ENCODE results near the gene PTHLH. TPM values are rescaled to one million over a fixed set of nuclear protein-coding genes. Genes with fewer than 3 reads are reported as not detected.

PTHLH gene
- total and polyA plus RNA-seq, 10 of the 15 experiments (the other 5 are each of a cell fraction or from before 2014, with no cell fraction given), result 0.08 to 0.12 TPM; not detected in 8

DNA sequence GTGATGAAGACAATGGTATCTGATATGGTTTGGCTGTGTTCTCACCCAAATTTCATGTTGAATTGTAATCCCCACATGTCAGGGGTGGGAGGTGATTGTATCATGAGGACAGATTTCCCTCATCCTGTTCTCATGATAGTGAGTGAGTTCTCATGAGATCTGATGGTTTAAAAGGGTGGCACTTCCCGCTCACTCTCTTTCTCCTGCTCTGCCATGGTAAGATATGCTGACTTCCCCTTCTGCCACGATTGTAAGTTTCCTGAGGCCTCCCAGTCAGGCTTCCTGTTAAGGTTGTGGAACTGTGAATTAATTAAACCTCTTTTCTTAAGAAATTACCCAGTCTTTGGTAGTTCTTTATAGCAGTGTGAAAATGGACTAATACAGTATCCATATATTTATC, 25.6 kb upstream of the PTHLH start:
- H3K79me2 ChIP-seq (ENCODE audit: control insufficient read depth, insufficient read depth, low read length), result no peaks in the 10 kb centered on the region
- 44% methylated on average over 2 of the region's 2 CpGs for WGBS (ENCODE audit: insufficient coverage, insufficient replicate concordance, low lambda C conversion rate, missing lambda C conversion rate)
- ATAC-seq, result no peak
- H3K36me3 ChIP-seq (ENCODE audit: control insufficient read depth in 2 of 2, insufficient read depth in 2 of 2, low read length in 1 of 2), result no peaks in the 10 kb centered on the region
- no peak overlapping the region for H3K4me3 ChIP-seq
- no peak for TF ChIP-seq FOS (IDR thresholded peaks at IDR 0.05; ENCODE audit: borderline replicate concordance, extremely low read depth, insufficient read length)
- TF ChIP-seq NFYA (IDR thresholded peaks at IDR 0.05; ENCODE audit: borderline replicate concordance, low read depth, low read length), result no peak
- TF ChIP-seq IKZF2 (IDR thresholded peaks at IDR 0.05), result no peak
- no peak for TF ChIP-seq TARDBP (IDR thresholded peaks at IDR 0.05; ENCODE audit: borderline replicate concordance)
- TF ChIP-seq, protein P1, sequence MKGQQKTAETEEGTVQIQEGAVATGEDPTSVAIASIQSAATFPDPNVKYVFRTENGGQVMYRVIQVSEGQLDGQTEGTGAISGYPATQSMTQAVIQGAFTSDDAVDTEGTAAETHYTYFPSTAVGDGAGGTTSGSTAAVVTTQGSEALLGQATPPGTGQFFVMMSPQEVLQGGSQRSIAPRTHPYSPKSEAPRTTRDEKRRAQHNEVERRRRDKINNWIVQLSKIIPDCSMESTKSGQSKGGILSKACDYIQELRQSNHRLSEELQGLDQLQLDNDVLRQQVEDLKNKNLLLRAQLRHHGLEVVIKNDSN (IDR thresholded peaks at IDR 0.05; ENCODE audit: borderline replicate concordance, extremely low read length, insufficient read depth, low read depth, low read length), result no peak
- TF ChIP-seq FOXM1 (IDR thresholded peaks at IDR 0.05; ENCODE audit: low read depth, low read length), result no peak
- TF ChIP-seq ZNF622 (IDR thresholded peaks at IDR 0.05), result no peak
- TF ChIP-seq MYC (IDR thresholded peaks at IDR 0.05; ENCODE audit: insufficient read depth, insufficient read length, insufficient replicate concordance, low read length, severe bottlenecking), result no peak
- TF ChIP-seq MEF2B (IDR thresholded peaks at IDR 0.05; ENCODE audit: partially characterized antibody, poor library complexity, severe bottlenecking), result no peak
- no peak for TF ChIP-seq BRCA1 (IDR thresholded peaks at IDR 0.05; ENCODE audit: low read depth, low read length)
- TF ChIP-seq ASH2L (IDR thresholded peaks at IDR 0.05; ENCODE audit: borderline replicate concordance, low read depth), result no peak
- no peak for TF ChIP-seq ZSCAN29 (IDR thresholded peaks at IDR 0.05)
- no peak for TF ChIP-seq HDAC6 (IDR thresholded peaks at IDR 0.05; ENCODE audit: unreplicated experiment)
- no peak for TF ChIP-seq SUZ12 (IDR thresholded peaks at IDR 0.05; ENCODE audit: unreplicated experiment)
- no peak for TF ChIP-seq EED (IDR thresholded peaks at IDR 0.05; ENCODE audit: low read depth)
- TF ChIP-seq TCF3 (IDR thresholded peaks at IDR 0.05; ENCODE audit: borderline replicate concordance, insufficient read depth, low read depth, low read length), result no peak
- intact Hi-C loops (cut with micrococcal nuclease; ENCODE audit: unreplicated experiment) (no loop called here), in situ Hi-C loops (cut with MboI) (no loop called here)
- SMC1A ChIA-PET (ENCODE audit: uncharacterized antibody, unreplicated experiment), result interaction anchor here (0.6 to 1.2 kb wide), 2 partner anchors 12 to 1003 kb away, joined by 3 to 4 read pairs; no protein-coding TSS in a partner anchor
- RAD21 ChIA-PET (ENCODE audit: unreplicated experiment), result no interaction called here
- H4K20me1 ChIP-seq (ENCODE audit: control insufficient read depth, insufficient read depth), result no peaks in the 10 kb centered on the region
- no peak overlapping the region for H3K9ac ChIP-seq (ENCODE audit: control insufficient read depth, insufficient read depth, low read length)
- H3K27ac ChIP-seq (ENCODE audit: control insufficient read depth, insufficient read depth), result no peak overlapping the region
- no TSS peak for BruUV-seq (replicated peaks)
- CTCF ChIA-PET, result no interaction called here
- no peaks in the 10 kb centered on the region for H3K9me3 ChIP-seq (replicated peaks; ENCODE audit: control insufficient read depth, insufficient read depth, low read length)
- no peak for FAIRE-seq
- DNase-seq (ENCODE audit: low read depth, low spot score), result no peak
- no peak overlapping the region for H3K4me2 ChIP-seq (ENCODE audit: control insufficient read depth, insufficient read depth)
- POLR2A ChIA-PET, result no interaction called here
- H3K27me3 ChIP-seq (replicated peaks in 1 of 2; ENCODE audit: control insufficient read depth in 2 of 2, insufficient read depth in 2 of 2, low read length in 1 of 2), result no peaks in the 10 kb centered on the region
- no peaks in the 10 kb centered on the region for H3K4me1 ChIP-seq (ENCODE audit: control insufficient read depth, insufficient read depth, low read length)
- H2AFZ ChIP-seq (ENCODE audit: control insufficient read depth, low read depth, low read length), result no peak overlapping the region

All from GM12878 (cell line).